Thoracic aorta (tissue), 2 donors: ENCODE measurements around the gene TOMM5. TPM values are rescaled to one million over a fixed set of nuclear protein-coding genes. Genes with fewer than 3 reads are reported as not detected.

Experiments used
- ATAC-seq: fragments of 150-250 bp; one replicate; pipeline ENCODE4 v1.8.0; 2017; ENCODE audit warnings: low read depth; ENCODE audit not compliant: insufficient number of reproducible peaks, low FRiP score
- DNase-seq: peaks from one replicate; pipeline ENCODE4 v3.0.0-alpha.2; 2020; ENCODE audit warnings: low spot score
- H3K27ac ChIP-seq, 2 donors: fragments of 200-600 bp; sonication (generic); 1 replicate in 1 of 2; 2 replicates in 1 of 2; pipeline ENCODE4 v1.5.1; 2016; ENCODE audit warnings: mild to moderate bottlenecking in 2 of 2, moderate library complexity in 2 of 2
- H3K27me3 ChIP-seq: fragments of 200-600 bp; sonication (generic); replicated peaks from 2 replicates; pipeline ENCODE4 v1.6.0; 2016; ENCODE audit warnings: mild to moderate bottlenecking; ENCODE audit not compliant: insufficient read depth
- H3K36me3 ChIP-seq: fragments of 200-600 bp; sonication (generic); one replicate; pipeline ENCODE4 v1.5.1; 2016
- H3K4me1 ChIP-seq, 2 donors: fragments of 200-600 bp; sonication (generic); 1 replicate in 1 of 2; 2 replicates in 1 of 2; pipeline versions ENCODE4 v1.5.1 to v1.6.0; 2016; ENCODE audit warnings: low read depth in 2 of 2, mild to moderate bottlenecking in 1 of 2; ENCODE audit not compliant: control insufficient read depth in 1 of 2
- H3K4me3 ChIP-seq: fragments of 200-600 bp; sonication (generic); 2 replicates; pipeline ENCODE4 v1.5.1; 2016; ENCODE audit warnings: mild to moderate bottlenecking
- H3K9me3 ChIP-seq: fragments of 200-600 bp; sonication (generic); 2 replicates; pipeline ENCODE4 v1.5.1; 2016
- total RNA-seq, 2 donors: library from RNA; depleted of rRNA; stranded (reverse); fragments of >200 nt; gene quantifications; one replicate each; pipeline versions ENCODE4 v1.1.0 to v1.2.3, GENCODE V29; 2016
- TF ChIP-seq, protein P1 (sequence below): fragments of 200-600 bp; sonication (generic); IDR thresholded peaks from one replicate; pipeline ENCODE4 v1.5.1; 2019; ENCODE audit warnings: antibody characterized with exemption

TOMM5 gene
- total RNA-seq, 2 donors from 2014 or later, result 48.3 to 78.7 TPM

DNA sequence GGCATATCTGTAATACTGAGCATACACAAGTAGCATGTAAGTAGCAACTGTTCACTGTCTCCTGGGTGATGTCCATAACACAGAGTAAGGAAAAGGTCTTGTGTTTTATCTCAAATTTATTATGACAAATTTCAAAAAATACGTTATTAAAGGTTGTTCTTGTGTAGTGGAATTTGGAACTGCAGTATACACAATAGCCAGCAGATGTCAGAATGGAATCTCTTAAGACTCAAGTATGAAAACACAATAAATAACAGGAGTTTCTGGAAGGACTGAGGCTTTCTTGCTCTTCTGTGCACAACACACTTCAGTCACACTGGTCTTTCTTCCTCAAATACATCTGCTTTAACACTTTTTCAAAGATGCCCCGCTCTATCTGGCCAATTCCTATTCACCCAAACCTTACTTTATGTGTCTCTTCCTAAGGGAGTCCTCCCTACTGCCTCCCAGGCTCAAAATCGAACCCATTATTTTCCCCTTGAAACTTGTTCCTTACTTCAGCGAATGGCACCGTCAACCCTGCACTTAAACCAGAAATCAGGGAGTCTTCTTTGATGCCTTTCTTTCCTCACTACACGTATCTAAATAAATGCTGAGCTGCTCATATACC lies 9.7 kb downstream of the TOMM5 start:
- no peaks in the 10 kb centered on the region for H3K4me1 ChIP-seq
- no peaks in the 10 kb centered on the region for H3K27me3 ChIP-seq
- no peak overlapping the region for H3K27ac ChIP-seq
- no peak for DNase-seq
- H3K36me3 ChIP-seq, result peaks cover 12% of the 10 kb centered on the region
- H3K9me3 ChIP-seq, result no peaks in the 10 kb centered on the region
- no peak overlapping the region for H3K4me3 ChIP-seq
- TF ChIP-seq, protein P1, sequence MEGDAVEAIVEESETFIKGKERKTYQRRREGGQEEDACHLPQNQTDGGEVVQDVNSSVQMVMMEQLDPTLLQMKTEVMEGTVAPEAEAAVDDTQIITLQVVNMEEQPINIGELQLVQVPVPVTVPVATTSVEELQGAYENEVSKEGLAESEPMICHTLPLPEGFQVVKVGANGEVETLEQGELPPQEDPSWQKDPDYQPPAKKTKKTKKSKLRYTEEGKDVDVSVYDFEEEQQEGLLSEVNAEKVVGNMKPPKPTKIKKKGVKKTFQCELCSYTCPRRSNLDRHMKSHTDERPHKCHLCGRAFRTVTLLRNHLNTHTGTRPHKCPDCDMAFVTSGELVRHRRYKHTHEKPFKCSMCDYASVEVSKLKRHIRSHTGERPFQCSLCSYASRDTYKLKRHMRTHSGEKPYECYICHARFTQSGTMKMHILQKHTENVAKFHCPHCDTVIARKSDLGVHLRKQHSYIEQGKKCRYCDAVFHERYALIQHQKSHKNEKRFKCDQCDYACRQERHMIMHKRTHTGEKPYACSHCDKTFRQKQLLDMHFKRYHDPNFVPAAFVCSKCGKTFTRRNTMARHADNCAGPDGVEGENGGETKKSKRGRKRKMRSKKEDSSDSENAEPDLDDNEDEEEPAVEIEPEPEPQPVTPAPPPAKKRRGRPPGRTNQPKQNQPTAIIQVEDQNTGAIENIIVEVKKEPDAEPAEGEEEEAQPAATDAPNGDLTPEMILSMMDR, result peak; percentile 66
- no peak for ATAC-seq

DNA sequence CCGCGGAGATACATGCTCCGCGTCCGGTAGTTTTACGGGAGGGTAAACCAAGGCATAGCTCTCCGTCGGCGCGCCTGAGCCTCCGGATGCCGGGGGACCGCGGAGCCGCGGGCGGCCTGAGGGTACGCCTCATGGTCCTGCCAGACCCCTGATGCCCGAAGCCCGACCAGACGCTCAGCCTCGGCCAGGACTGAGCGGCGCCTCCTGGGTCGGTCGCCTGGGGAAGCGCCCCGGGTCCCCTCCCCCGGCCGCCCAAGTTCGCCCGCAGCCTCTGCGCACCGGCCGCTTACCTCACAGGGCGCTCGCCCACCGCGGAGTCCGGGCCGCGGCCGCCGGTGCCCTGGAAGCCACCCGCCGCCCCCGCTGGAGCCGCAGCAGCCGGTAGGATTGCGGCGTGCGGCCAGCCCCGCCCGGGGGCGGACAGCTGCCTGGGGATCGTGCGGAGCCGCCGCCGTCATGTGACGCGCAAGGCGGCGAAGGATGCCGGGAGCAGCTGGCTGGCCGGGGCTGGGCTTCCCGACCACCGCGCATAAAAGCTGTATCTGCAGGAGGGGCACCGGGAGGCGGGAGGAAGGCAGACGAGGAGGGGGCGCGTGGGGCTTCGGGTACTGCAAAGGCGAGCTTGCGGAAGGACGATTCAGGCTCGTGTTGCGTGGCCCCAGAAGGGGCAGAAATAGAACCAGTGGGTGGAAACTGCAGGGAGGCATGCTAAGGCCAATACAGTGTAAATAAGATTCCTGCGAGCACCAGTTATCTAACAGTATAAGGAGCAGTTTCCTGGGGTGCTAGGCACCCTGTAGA lies 16.3 kb downstream of the TOMM5 start, which contains the start of gene FBXO10:
Gene FBXO10, minus strand, starts transcription at position 460 of the 801 bp plus-strand sequence. CDS start 34,612 bp downstream, outside the sequence.
- Histone ChIP-seq H3K36me3 (no peaks in the 10 kb centered on the region), H3K9me3 (no peaks in the 10 kb centered on the region), H3K27ac (peak within 1 kb of the TSS; percentile 57 to 79), H3K4me3 (peak within 1 kb of the TSS; percentile 93), H3K4me1 (peaks cover 6 to 16% of the 10 kb centered on the region in 2 donors), H3K27me3 (no peaks in the 10 kb centered on the region)
- no peak for DNase-seq
- peak; percentile 39 for ATAC-seq
- TF ChIP-seq, protein P1, result no peak

DNA sequence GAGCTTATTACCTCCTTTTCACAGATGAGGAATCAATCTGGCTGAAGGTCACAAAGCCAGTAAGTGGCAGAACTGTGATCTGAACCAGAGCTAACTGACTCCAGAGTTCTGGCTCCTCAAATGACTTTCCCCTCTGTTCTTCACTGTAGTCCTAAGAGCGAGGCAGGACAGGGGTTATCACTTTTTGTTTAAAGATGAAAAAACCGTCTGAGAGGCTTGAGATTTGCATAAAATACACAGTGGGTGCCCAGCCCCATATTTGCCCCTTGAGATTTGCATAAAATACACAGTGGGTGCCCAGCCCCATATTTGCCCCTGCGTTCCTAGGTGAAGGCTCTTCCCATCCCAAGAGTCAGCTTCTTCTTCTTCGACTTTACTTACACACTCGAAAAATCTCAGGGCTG lies 16.9 kb downstream of the TOMM5 start:
- TF ChIP-seq, protein P1, result no peak
- Histone ChIP-seq H3K4me1 (peaks cover 6 to 16% of the 10 kb centered on the region in 2 donors), H3K27me3 (no peaks in the 10 kb centered on the region), H3K4me3 (peak overlapping the region; percentile 93), H3K9me3 (no peaks in the 10 kb centered on the region), H3K27ac (peak overlapping the region; percentile 57 to 79), H3K36me3 (no peaks in the 10 kb centered on the region)
- DNase-seq (no peak), ATAC-seq (no peak)

DNA sequence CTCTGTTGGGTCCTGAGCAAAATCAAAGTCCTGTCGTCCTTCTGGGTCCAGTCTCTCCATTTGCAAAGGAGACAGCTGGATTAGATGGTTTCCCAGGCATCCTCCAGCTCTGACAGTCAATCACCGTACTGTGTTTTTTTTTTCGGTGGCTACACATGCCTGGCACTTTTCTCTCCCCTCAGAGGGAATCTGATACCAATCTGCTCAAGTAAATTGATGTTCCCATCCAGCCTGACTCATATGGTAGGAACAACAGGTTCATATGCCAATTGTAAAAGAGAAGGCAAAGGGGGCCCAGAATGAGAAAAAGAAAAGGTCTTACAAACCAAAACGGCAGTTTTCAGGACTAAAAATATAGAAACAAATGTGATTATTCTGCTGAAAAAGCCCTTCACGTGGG lies 17.4 kb downstream of the TOMM5 start:
- no peaks in the 10 kb centered on the region for H3K27me3 ChIP-seq
- ATAC-seq (no peak), DNase-seq (no peak)
- no peaks in the 10 kb centered on the region for H3K9me3 ChIP-seq
- H3K4me1 ChIP-seq, result peaks cover 6 to 16% of the 10 kb centered on the region in 2 donors
- peak overlapping the region; percentile 93 for H3K4me3 ChIP-seq
- H3K36me3 ChIP-seq, result no peaks in the 10 kb centered on the region
- peak overlapping the region in 1 of 2 donors; percentile 79 for H3K27ac ChIP-seq
- TF ChIP-seq, protein P1, result no peak

DNA sequence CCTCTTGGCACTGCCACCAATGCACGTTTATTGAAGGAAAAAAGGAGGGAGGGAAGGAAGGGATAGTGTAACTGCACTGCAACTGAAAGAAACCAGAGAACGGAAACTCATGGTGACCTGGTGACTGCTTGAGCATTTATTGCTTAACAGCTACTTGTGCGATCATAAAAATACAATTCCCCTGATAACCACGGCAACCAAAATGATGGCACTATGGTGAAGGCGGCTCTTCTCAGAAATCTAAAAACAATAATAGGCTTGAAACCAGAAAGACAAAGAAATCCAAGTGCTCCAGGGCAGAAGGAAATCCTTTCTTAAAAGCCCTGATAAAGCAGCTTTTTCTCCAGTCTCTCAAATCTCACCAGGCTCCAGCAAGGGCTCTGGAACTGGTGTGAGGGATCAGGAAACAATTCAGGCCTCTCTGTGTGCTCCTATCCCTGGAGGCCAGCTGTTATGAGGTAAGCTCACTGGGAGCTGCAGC lies 18.1 kb downstream of the TOMM5 start:
- TF ChIP-seq, protein P1, result no peak
- H3K9me3 ChIP-seq, result no peaks in the 10 kb centered on the region
- DNase-seq, result no peak
- no peaks in the 10 kb centered on the region for H3K36me3 ChIP-seq
- no peak overlapping the region for H3K4me3 ChIP-seq
- ATAC-seq, result no peak
- peaks cover 6 to 16% of the 10 kb centered on the region in 2 donors for H3K4me1 ChIP-seq
- no peaks in the 10 kb centered on the region for H3K27me3 ChIP-seq
- H3K27ac ChIP-seq, result no peak overlapping the region
